Naive B cell (primary cell): ENCODE results near the gene PPP1CC. TPM values are rescaled to one million over a fixed set of nuclear protein-coding genes. Genes with fewer than 3 reads are reported as not detected.
A peak's percentile ranks its signal among the peaks of the same experiment; 100 is the strongest.
"Not testable (repeated sequence)": the region's sequence is repeated elsewhere in the genome, so short reads cannot be mapped to it uniquely, and the experiment has no call there.

Experiments
- ATAC-seq, 2 donors: fragments of 150-1000 bp; cut with Tn5 transposase; 2 replicates each; pipeline ENCODE4 v1.10.0; 2021; ENCODE audit warnings: low read depth in 2 of 2, mild to moderate bottlenecking in 2 of 2, moderate library complexity in 2 of 2
- DNase-seq: peaks from one replicate; pipeline ENCODE4 v3.0.0; 2022
- H3K27ac Mint-ChIP-seq, 6 donors: one replicate each; pipeline ENCODE4 v1.8.0; 2020 to 2022; ENCODE audit warnings: mild to moderate bottlenecking in 6 of 6, mixed read lengths in 6 of 6, moderate library complexity in 5 of 6, inconsistent platforms in 2 of 6
- H3K27me3 Mint-ChIP-seq, 3 donors: one replicate each; pipeline ENCODE4 v1.8.0; 2021 to 2022; ENCODE audit warnings: mixed read lengths in 3 of 3, mild to moderate bottlenecking in 1 of 3
- H3K36me3 Mint-ChIP-seq, 2 donors: one replicate each; pipeline ENCODE4 v1.8.0; 2020 to 2022; ENCODE audit warnings: mixed read lengths in 2 of 2, inconsistent platforms in 1 of 2, mild to moderate bottlenecking in 1 of 2
- H3K4me1 Mint-ChIP-seq, 3 donors: one replicate each; pipeline ENCODE4 v1.8.0; 2020 to 2022; ENCODE audit warnings: mixed read lengths in 3 of 3, inconsistent platforms in 1 of 3, mild to moderate bottlenecking in 1 of 3, moderate library complexity in 1 of 3
- H3K4me3 Mint-ChIP-seq, 8 donors: one replicate each; pipeline ENCODE4 v1.8.0; 2020 to 2022; ENCODE audit warnings: mild to moderate bottlenecking in 8 of 8, mixed read lengths in 8 of 8, moderate library complexity in 8 of 8, inconsistent platforms in 2 of 8
- H3K9me3 Mint-ChIP-seq, 7 donors: one replicate each; pipeline ENCODE4 v1.8.0; 2020 to 2022; ENCODE audit warnings: mixed read lengths in 7 of 7, mild to moderate bottlenecking in 5 of 7, inconsistent platforms in 2 of 7, moderate library complexity in 1 of 7
- polyA plus RNA-seq, 6 donors: library from polyadenylated mRNA; unstranded; fragments of 300-500 nt; fragmentation: Illumina TruSeq; gene quantifications; one replicate each; pipeline ENCODE4 v1.2.3, GENCODE V29; 2021; ENCODE audit warnings: low read depth in 6 of 6

PPP1CC gene
- polyA plus RNA-seq, 6 donors from 2014 or later: 198 to 315 (median 216) TPM

DNA sequence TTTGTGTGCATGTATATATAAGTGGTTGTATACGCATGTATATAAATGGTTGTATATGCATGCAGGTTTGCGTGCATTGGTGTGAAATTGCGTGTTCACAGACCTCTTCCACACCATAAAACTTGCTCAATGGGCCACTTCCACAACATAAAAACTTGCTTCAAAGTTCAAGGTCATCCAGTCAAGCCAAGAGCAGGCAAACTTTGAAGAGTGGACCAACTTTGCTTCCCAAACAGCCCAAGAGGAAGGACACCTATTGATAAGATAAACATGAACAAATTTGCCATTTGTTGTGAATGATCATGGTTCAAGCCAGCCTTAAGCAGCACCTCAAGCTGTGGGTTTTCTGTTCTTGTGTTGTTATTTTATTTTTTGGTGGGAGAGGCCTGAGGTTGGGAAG lies 25.2 kb upstream of the PPP1CC start:
- H3K27me3 Mint-ChIP-seq: peaks cover 0 to 4% (median 3%) of the 10 kb centered on the region in 3 donors
- peaks cover 0 to 1% (median 0%) of the 10 kb centered on the region in 3 donors for H3K4me1 Mint-ChIP-seq
- DNase-seq (no peak), ATAC-seq (no peak)
- H3K9me3 Mint-ChIP-seq: no peaks in the 10 kb centered on the region
- no peak overlapping the region for H3K27ac Mint-ChIP-seq
- no peak overlapping the region for H3K4me3 Mint-ChIP-seq
- no peaks in the 10 kb centered on the region for H3K36me3 Mint-ChIP-seq

- H3K4me1 Mint-ChIP-seq: peaks cover 0 to 3% (median 0%) of the 10 kb centered on the region in 3 donors
- H3K27ac Mint-ChIP-seq: peak overlapping the region in 1 of 6 donors; percentile 9
- H3K4me3 Mint-ChIP-seq: no peak overlapping the region
- H3K9me3 Mint-ChIP-seq: no peaks in the 10 kb centered on the region
- no peak for DNase-seq
- H3K36me3 Mint-ChIP-seq: no peaks in the 10 kb centered on the region
- ATAC-seq: no peak
- H3K27me3 Mint-ChIP-seq: peaks cover 0 to 4% (median 3%) of the 10 kb centered on the region in 3 donors
Measured at GRCh38 chr12:110766311-110767154, 23.8 kb upstream of the PPP1CC start.

DNA sequence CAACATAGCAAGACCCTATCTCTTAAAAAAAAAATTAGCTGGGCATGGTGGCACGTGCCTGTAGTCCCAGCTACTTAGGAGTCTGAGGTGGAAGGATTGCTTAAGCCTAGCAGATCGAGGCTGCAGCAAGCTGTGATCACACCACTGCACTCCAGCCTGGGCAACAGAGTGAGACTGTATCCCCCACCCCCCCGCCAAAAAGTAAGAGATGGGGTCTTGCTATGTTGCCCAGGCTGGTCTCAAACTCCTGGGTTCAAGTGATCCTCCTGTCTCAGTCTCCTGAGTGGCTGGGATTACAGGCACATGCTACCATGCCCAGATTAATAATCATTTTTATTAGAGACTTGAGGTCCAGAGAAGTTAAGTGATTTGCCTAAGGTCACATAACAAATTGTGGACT lies 22.9 kb upstream of the PPP1CC start:
- H3K27ac Mint-ChIP-seq, DNase-seq, H3K27me3 Mint-ChIP-seq, H3K4me1 Mint-ChIP-seq, H3K9me3 Mint-ChIP-seq, H3K4me3 Mint-ChIP-seq, ATAC-seq, H3K36me3 Mint-ChIP-seq: not testable (repeated sequence)

GRCh38 chr12:110765111-110765510 lies 22.4 kb upstream of the PPP1CC start:
- DNase-seq (no peak), ATAC-seq (no peak)
- no peak overlapping the region for H3K4me3 Mint-ChIP-seq
- H3K27ac Mint-ChIP-seq: no peak overlapping the region
- H3K36me3 Mint-ChIP-seq: no peaks in the 10 kb centered on the region
- peaks cover 0 to 3% (median 0%) of the 10 kb centered on the region in 3 donors for H3K27me3 Mint-ChIP-seq
- H3K9me3 Mint-ChIP-seq: peaks cover 0 to under 1% (median 0%) of the 10 kb centered on the region in 7 donors
- peaks cover 0 to 3% (median 0%) of the 10 kb centered on the region in 3 donors for H3K4me1 Mint-ChIP-seq

DNA sequence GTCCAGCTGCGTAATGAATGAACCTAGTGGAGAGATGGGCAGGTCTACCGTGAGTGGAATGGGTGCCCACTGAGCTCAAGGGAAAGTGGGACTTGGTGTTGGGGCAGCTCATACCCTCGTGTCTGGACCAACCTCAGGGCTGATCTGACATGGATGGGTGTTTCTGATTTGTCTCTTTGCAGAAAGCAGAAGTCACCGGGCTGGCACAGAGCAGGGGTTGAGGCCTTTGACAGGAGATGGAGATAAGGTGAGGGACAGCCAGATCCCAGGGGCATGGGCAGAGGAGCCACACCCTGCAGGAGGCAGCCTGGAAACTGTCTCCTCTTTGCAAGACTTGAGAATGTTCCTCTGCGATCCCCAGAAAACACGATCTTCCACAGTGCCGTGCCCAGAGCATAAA lies 20.9 kb upstream of the PPP1CC start:
- Mint-ChIP-seq H3K27ac (no peak overlapping the region), H3K4me1 (peaks cover 0 to 3% (median 0%) of the 10 kb centered on the region in 3 donors), H3K36me3 (no peaks in the 10 kb centered on the region), H3K9me3 (peaks cover 0 to 2% (median 0%) of the 10 kb centered on the region in 7 donors), H3K4me3 (no peak overlapping the region), H3K27me3 (peaks cover 0 to 3% (median 0%) of the 10 kb centered on the region in 3 donors)
- ATAC-seq (no peak), DNase-seq (no peak)

DNA sequence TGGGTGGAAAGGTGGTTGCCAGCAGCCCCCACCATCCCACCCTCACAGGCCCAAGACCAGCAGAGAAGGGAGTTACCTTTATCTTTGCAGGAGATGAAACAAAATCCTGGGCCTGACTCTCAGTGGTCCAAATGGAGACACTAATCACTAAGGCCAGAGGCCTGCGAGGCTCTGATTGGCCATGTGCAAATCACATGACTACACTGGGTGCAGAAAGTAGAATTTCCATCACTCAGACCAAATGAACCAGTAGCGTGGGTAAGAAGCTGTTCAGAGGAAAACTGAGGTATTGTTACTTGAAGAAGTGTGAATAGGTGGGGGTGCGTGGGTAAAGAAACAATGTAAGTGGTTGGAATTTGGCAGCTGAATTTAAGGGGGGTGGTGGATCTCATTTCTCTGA lies 20.2 kb upstream of the PPP1CC start:
- H3K27me3 Mint-ChIP-seq: peaks cover 0 to 3% (median 0%) of the 10 kb centered on the region in 3 donors
- no peak overlapping the region for H3K4me3 Mint-ChIP-seq
- H3K9me3 Mint-ChIP-seq: peaks cover 0 to 2% (median 0%) of the 10 kb centered on the region in 7 donors
- H3K27ac Mint-ChIP-seq: peak overlapping the region in 3 of 6 donors; percentile 42 to 62 (median 47)
- H3K4me1 Mint-ChIP-seq: peaks cover 0 to 3% (median 0%) of the 10 kb centered on the region in 3 donors
- DNase-seq: no peak
- ATAC-seq: no peak
- no peaks in the 10 kb centered on the region for H3K36me3 Mint-ChIP-seq

DNA sequence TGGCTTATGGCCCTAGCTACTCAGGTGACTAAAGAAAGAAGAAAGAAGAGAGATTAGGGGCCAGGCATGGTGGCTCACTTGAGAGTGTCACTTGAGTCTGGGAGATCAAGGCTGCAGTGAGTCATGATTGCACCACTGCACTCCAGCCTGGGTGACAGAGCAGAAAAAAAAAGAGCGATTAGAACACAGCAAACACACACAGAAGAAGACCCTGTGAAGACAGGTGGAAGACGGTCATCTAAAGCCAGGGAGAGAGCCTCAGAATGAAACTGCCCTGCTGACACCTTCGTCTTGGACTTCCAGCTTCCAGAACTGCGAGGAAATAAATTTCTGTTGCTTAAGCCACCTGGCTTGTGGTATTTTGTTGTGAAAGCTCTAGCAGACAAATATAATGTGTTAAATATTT lies 17.5 kb upstream of the PPP1CC start:
- Mint-ChIP-seq H3K9me3 (peaks cover 0 to 2% (median 0%) of the 10 kb centered on the region in 7 donors), H3K27me3 (no peaks in the 10 kb centered on the region), H3K27ac (no peak overlapping the region), H3K4me3 (no peak overlapping the region), H3K4me1 (peaks cover 0 to 3% (median 0%) of the 10 kb centered on the region in 3 donors), H3K36me3 (no peaks in the 10 kb centered on the region)
- DNase-seq (no peak), ATAC-seq (no peak)

GRCh38 chr12:110758922-110759321 lies 16.2 kb upstream of the PPP1CC start:
- no peak for ATAC-seq
- Mint-ChIP-seq H3K4me3 (no peak overlapping the region), H3K9me3 (peaks cover 0 to 2% (median 0%) of the 10 kb centered on the region in 7 donors), H3K27ac (no peak overlapping the region), H3K36me3 (no peaks in the 10 kb centered on the region), H3K27me3 (no peaks in the 10 kb centered on the region), H3K4me1 (peaks cover 0 to 3% (median 0%) of the 10 kb centered on the region in 3 donors)
- DNase-seq: no peak

DNA sequence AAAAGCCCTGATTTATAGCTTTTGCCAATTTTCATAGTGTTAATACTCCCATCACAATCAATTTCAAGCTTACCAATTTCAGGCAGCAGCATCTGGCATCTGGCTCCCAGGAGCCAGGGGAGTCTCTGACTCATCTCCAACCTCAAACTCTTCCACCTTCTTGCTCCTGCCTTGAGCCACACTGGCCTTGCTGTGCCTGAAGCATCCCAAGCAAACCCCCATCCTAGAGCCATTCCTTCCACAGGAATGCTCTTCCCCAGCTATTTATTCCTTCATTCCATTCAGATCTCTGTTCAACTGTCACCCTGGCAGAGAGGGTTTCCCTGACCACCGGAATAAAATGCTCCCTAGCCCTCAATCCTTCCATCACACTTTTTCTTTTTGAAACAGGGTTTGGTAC lies 13.9 kb upstream of the PPP1CC start:
- Mint-ChIP-seq H3K9me3 (peaks cover 0 to 2% (median 0%) of the 10 kb centered on the region in 7 donors), H3K36me3 (no peaks in the 10 kb centered on the region), H3K4me1 (peaks cover 0 to 1% (median 0%) of the 10 kb centered on the region in 3 donors), H3K27ac (peak overlapping the region in 2 of 6 donors; percentile 62 to 72), H3K4me3 (no peak overlapping the region), H3K27me3 (no peaks in the 10 kb centered on the region)
- no peak for DNase-seq
- ATAC-seq: no peak

GRCh38 chr12:110754101-110754793 lies 11.6 kb upstream of the PPP1CC start:
- peak overlapping the region in 4 of 6 donors; percentile 4 to 83 (median 28) for H3K27ac Mint-ChIP-seq
- no peak for ATAC-seq

GRCh38 chr12:110750784-110751461 lies 8.2 kb upstream of the PPP1CC start:
- peaks cover 0 to 1% (median 0%) of the 10 kb centered on the region in 3 donors for H3K4me1 Mint-ChIP-seq
- no peaks in the 10 kb centered on the region for H3K36me3 Mint-ChIP-seq
- no peak overlapping the region for H3K27ac Mint-ChIP-seq
- H3K9me3 Mint-ChIP-seq: no peaks in the 10 kb centered on the region
- no peaks in the 10 kb centered on the region for H3K27me3 Mint-ChIP-seq
- DNase-seq: no peak
- H3K4me3 Mint-ChIP-seq: no peak overlapping the region
- ATAC-seq: no peak

More at GRCh38 chr12:110754101-110754793, 11.6 kb upstream of the PPP1CC start:
- Mint-ChIP-seq H3K36me3 (no peaks in the 10 kb centered on the region), H3K27me3 (no peaks in the 10 kb centered on the region), H3K4me3 (peak overlapping the region in 1 of 8 donors; percentile 7), H3K4me1 (peaks cover 0 to 1% (median 0%) of the 10 kb centered on the region in 3 donors), H3K9me3 (no peaks in the 10 kb centered on the region)
- no peak for DNase-seq

- peak overlapping the region in 1 of 6 donors; percentile 36 for H3K27ac Mint-ChIP-seq
- H3K4me1 Mint-ChIP-seq: peaks cover 13 to 19% (median 18%) of the 10 kb centered on the region in 3 donors
- ATAC-seq (no peak), DNase-seq (no peak)
- peaks cover 4 to 6% of the 10 kb centered on the region in 2 donors for H3K36me3 Mint-ChIP-seq
- no peaks in the 10 kb centered on the region for H3K27me3 Mint-ChIP-seq
- no peak overlapping the region for H3K4me3 Mint-ChIP-seq
- peaks cover 0 to 2% (median 0%) of the 10 kb centered on the region in 7 donors for H3K9me3 Mint-ChIP-seq
Measured at GRCh38 chr12:110746550-110746949, 3.9 kb upstream of the PPP1CC start.
